Upper lobe of left lung (tissue), 6 donors: ENCODE results near the gene FBLN2. TPM values are rescaled to one million over a fixed set of nuclear protein-coding genes. Genes with fewer than 3 reads are reported as not detected.
"Not testable (repeated sequence)": the region's sequence is repeated elsewhere in the genome, so short reads cannot be mapped to it uniquely, and the experiment has no call there.

Source experiments
- ATAC-seq, 2 donors: fragments of 200-7000 bp; cut with Tn5 transposase; one replicate each; pipeline ENCODE4 v1.9.1; 2022; ENCODE audit warnings: mild to moderate bottlenecking in 2 of 2, moderate library complexity in 2 of 2; ENCODE audit not compliant: low FRiP score in 2 of 2
- DNase-seq, 2 donors: peaks; one replicate each; pipeline ENCODE4 v3.0.0-alpha.2; 2019 to 2020
- H3K27ac ChIP-seq, 4 donors: fragments of 200-600 bp; sonication (generic); one replicate each; pipeline ENCODE4 v1.5.1; 2016 to 2019
- H3K27me3 ChIP-seq, 4 donors: fragments of 200-600 bp; sonication (generic); one replicate each; pipeline ENCODE4 v1.5.1; 2017 to 2019
- H3K36me3 ChIP-seq, 4 donors: fragments of 200-600 bp; sonication (generic); one replicate each; pipeline ENCODE4 v1.5.1; 2016 to 2019
- H3K4me1 ChIP-seq, 4 donors: fragments of 200-600 bp; sonication (generic); one replicate each; pipeline ENCODE4 v1.5.1; 2018 to 2019
- H3K4me3 ChIP-seq, 4 donors: fragments of 200-600 bp; sonication (generic); one replicate each; pipeline ENCODE4 v1.5.1; 2017 to 2019; ENCODE audit warnings: mild to moderate bottlenecking in 2 of 4, moderate library complexity in 1 of 4
- H3K9me3 ChIP-seq, 4 donors: fragments of 200-600 bp; sonication (generic); one replicate each; pipeline ENCODE4 v1.5.1; 2018 to 2019
- EP300 ChIP-seq, 4 donors: sonication (generic); formaldehyde crosslinking; IDR thresholded peaks; one replicate each; pipeline ENCODE4 v1.5.1; 2017; ENCODE audit warnings: antibody characterized with exemption in 4 of 4, control low read depth in 2 of 4
- POLR2A ChIP-seq, 4 donors: fragments of 450-650 bp; IDR thresholded peaks; one replicate each; pipeline ENCODE4 v1.5.1; 2016 to 2017; ENCODE audit warnings: antibody characterized with exemption in 4 of 4, mild to moderate bottlenecking in 2 of 4
- POLR2AphosphoS5 ChIP-seq, 2 donors: sonication (generic); formaldehyde crosslinking; IDR thresholded peaks; one replicate each; pipeline ENCODE4 v1.5.1; 2017; ENCODE audit warnings: antibody characterized with exemption in 2 of 2
- WGBS, 2 donors: methylation state at CpG; one replicate each; pipeline ENCODE4 v1.1.5; 2017 to 2018; 5-methylcytosine and 5-hydroxymethylcytosine counted together
- total RNA-seq, 6 donors: library from RNA; depleted of rRNA in 4 of 6; stranded (reverse); fragments of >200 nt in 4 of 6; gene quantifications; one replicate each; pipeline versions ENCODE4 v1.1.0 to v1.2.1, GENCODE V29; 2016 to 2021
- TF ChIP-seq, protein P1 (sequence below), 6 experiments: fragments of 450-650 bp in 4 of 6; fragments of 200-600 bp in 2 of 6; sonication (generic) in 2 of 6; IDR thresholded peaks; one replicate each; pipeline ENCODE4 v1.5.1; 2016 to 2019; ENCODE audit warnings: antibody characterized with exemption in 6 of 6
- donor health status: DM: no; HTN: no; CAD: no; lungs with moderate emphysema.
- donor health status: DM: no; HTN: yes; CAD: no; lungs with severe emphysema.

Gene FBLN2
- total RNA-seq, 6 donors from 2014 or later = 2.1 to 85.7 (median 19.5) TPM

GRCh38 chr3:13561376-13561775 is 12.5 kb downstream of the FBLN2 start:
- Histone ChIP-seq H3K9me3 (no peaks in the 10 kb centered on the region), H3K4me3 (no peak overlapping the region), H3K36me3 (no peaks in the 10 kb centered on the region), H3K4me1 (no peaks in the 10 kb centered on the region), H3K27ac (no peak overlapping the region), H3K27me3 (no peaks in the 10 kb centered on the region)
- TF ChIP-seq POLR2A (IDR thresholded peaks at IDR 0.05) (no peak), EP300 (IDR thresholded peaks at IDR 0.05) (no peak), POLR2AphosphoS5 (IDR thresholded peaks at IDR 0.05) (no peak)
- TF ChIP-seq, protein P1, sequence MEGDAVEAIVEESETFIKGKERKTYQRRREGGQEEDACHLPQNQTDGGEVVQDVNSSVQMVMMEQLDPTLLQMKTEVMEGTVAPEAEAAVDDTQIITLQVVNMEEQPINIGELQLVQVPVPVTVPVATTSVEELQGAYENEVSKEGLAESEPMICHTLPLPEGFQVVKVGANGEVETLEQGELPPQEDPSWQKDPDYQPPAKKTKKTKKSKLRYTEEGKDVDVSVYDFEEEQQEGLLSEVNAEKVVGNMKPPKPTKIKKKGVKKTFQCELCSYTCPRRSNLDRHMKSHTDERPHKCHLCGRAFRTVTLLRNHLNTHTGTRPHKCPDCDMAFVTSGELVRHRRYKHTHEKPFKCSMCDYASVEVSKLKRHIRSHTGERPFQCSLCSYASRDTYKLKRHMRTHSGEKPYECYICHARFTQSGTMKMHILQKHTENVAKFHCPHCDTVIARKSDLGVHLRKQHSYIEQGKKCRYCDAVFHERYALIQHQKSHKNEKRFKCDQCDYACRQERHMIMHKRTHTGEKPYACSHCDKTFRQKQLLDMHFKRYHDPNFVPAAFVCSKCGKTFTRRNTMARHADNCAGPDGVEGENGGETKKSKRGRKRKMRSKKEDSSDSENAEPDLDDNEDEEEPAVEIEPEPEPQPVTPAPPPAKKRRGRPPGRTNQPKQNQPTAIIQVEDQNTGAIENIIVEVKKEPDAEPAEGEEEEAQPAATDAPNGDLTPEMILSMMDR (IDR thresholded peaks at IDR 0.05) = no peak
- ATAC-seq (no peak), DNase-seq (no peak)
- 56 to 67% methylated on average over 9 of the region's 9 CpGs for WGBS, 2 donors

GRCh38 chr3:13561967-13562366 is 13.0 kb downstream of the FBLN2 start:
- TF ChIP-seq, protein P1 (IDR thresholded peaks at IDR 0.05) = no peak
- TF ChIP-seq POLR2A (IDR thresholded peaks at IDR 0.05) (no peak), EP300 (IDR thresholded peaks at IDR 0.05) (no peak), POLR2AphosphoS5 (IDR thresholded peaks at IDR 0.05) (no peak)
- H3K27ac ChIP-seq = no peak overlapping the region
- ATAC-seq (no peak), DNase-seq (no peak)
- H3K4me1 ChIP-seq = no peaks in the 10 kb centered on the region
- H3K4me3 ChIP-seq = no peak overlapping the region
- 25 to 28% methylated on average over 4 of the region's 4 CpGs for WGBS, 2 donors
- no peaks in the 10 kb centered on the region for H3K9me3 ChIP-seq
- H3K36me3 ChIP-seq = no peaks in the 10 kb centered on the region
- no peaks in the 10 kb centered on the region for H3K27me3 ChIP-seq

GRCh38 chr3:13562421-13562820 is 13.5 kb downstream of the FBLN2 start:
- H3K9me3 ChIP-seq, H3K4me3 ChIP-seq, DNase-seq, H3K36me3 ChIP-seq, H3K27me3 ChIP-seq, H3K27ac ChIP-seq, H3K4me1 ChIP-seq, ATAC-seq: not testable (repeated sequence)
- 84 to 87% methylated on average over 9 of the region's 9 CpGs for WGBS, 2 donors

DNA sequence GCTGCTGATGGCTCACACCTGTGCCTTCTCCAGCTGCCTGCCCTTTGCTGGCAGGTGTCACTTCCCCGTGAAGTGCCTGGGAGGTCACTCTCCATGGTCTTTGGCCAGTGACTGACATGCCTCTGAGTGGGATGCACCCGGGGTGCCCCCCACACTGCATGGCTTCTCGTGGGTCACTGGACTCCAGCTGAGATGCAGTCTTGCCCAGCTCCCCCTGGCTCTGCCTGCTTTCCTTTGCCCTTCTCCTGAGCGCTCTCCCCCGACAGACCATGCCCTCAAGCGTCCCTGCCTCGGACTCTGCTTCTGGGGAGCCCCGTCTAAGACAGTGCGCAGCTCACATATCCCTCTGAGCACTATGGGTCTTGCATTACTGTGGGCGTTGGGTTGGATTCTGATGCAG is 14.4 kb downstream of the FBLN2 start:
- DNase-seq (no peak), ATAC-seq (no peak)
- Histone ChIP-seq H3K36me3 (no peaks in the 10 kb centered on the region), H3K9me3 (no peaks in the 10 kb centered on the region), H3K27ac (no peak overlapping the region), H3K4me1 (no peaks in the 10 kb centered on the region), H3K4me3 (no peak overlapping the region), H3K27me3 (no peaks in the 10 kb centered on the region)
- TF ChIP-seq, protein P1 (IDR thresholded peaks at IDR 0.05) = no peak
- no peak for TF ChIP-seq EP300 (IDR thresholded peaks at IDR 0.05)
- TF ChIP-seq POLR2A (IDR thresholded peaks at IDR 0.05) = no peak
- TF ChIP-seq POLR2AphosphoS5 (IDR thresholded peaks at IDR 0.05) = no peak
- 82 to 89% methylated on average over 8 to 10 of the region's 10 CpGs for WGBS, 2 donors

- Histone ChIP-seq H3K27ac (no peak overlapping the region), H3K9me3 (no peaks in the 10 kb centered on the region), H3K36me3 (no peaks in the 10 kb centered on the region), H3K4me1 (no peaks in the 10 kb centered on the region), H3K27me3 (no peaks in the 10 kb centered on the region), H3K4me3 (no peak overlapping the region)
- DNase-seq = no peak
- TF ChIP-seq POLR2A (IDR thresholded peaks at IDR 0.05) = no peak
- TF ChIP-seq, protein P1 (IDR thresholded peaks at IDR 0.05) = no peak
- TF ChIP-seq POLR2AphosphoS5 (IDR thresholded peaks at IDR 0.05) = no peak
- no peak for TF ChIP-seq EP300 (IDR thresholded peaks at IDR 0.05)
- no peak for ATAC-seq
- WGBS, 2 donors = 83 to 87% methylated on average over 5 of the region's 5 CpGs
Measured at GRCh38 chr3:13563911-13564310, 15.0 kb downstream of the FBLN2 start.
